Measurements from ENCODE around the gene CD44.

GRCh38 chr11:35169754-35170153, 30.8 kb downstream of the CD44 start:
- TF ChIP-seq, protein P1, sequence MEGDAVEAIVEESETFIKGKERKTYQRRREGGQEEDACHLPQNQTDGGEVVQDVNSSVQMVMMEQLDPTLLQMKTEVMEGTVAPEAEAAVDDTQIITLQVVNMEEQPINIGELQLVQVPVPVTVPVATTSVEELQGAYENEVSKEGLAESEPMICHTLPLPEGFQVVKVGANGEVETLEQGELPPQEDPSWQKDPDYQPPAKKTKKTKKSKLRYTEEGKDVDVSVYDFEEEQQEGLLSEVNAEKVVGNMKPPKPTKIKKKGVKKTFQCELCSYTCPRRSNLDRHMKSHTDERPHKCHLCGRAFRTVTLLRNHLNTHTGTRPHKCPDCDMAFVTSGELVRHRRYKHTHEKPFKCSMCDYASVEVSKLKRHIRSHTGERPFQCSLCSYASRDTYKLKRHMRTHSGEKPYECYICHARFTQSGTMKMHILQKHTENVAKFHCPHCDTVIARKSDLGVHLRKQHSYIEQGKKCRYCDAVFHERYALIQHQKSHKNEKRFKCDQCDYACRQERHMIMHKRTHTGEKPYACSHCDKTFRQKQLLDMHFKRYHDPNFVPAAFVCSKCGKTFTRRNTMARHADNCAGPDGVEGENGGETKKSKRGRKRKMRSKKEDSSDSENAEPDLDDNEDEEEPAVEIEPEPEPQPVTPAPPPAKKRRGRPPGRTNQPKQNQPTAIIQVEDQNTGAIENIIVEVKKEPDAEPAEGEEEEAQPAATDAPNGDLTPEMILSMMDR (IDR thresholded peaks at IDR 0.05; ENCODE audit: low read depth, low read length, missing input control), result no peak
- TF ChIP-seq GABPA (IDR thresholded peaks at IDR 0.05 in 1 of 2, conservative IDR thresholded peaks at IDR 0.05 in 1 of 2), result no peak
- no peak for TF ChIP-seq SP1 (IDR thresholded peaks at IDR 0.05)
- TF ChIP-seq, protein P2, sequence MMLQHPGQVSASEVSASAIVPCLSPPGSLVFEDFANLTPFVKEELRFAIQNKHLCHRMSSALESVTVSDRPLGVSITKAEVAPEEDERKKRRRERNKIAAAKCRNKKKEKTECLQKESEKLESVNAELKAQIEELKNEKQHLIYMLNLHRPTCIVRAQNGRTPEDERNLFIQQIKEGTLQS (IDR thresholded peaks at IDR 0.05), result no peak
- TF ChIP-seq, protein P3, sequence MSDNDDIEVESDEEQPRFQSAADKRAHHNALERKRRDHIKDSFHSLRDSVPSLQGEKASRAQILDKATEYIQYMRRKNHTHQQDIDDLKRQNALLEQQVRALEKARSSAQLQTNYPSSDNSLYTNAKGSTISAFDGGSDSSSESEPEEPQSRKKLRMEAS (IDR thresholded peaks at IDR 0.05), result no peak
- no peak for TF ChIP-seq REST (IDR thresholded peaks at IDR 0.05)
- no peak for TF ChIP-seq HNF4G (IDR thresholded peaks at IDR 0.05)
- no peak for TF ChIP-seq EGR1 (IDR thresholded peaks at IDR 0.05; ENCODE audit: low read depth in 2 of 2)
- TF ChIP-seq TAF1 (conservative IDR thresholded peaks at IDR 0.05), result no peak
- TF ChIP-seq JUND (IDR thresholded peaks at IDR 0.05), result no peak
- no peak for TF ChIP-seq FOXA1 (IDR thresholded peaks at IDR 0.05)
- no peak for TF ChIP-seq RAD21 (IDR thresholded peaks at IDR 0.05)
- no peak for TF ChIP-seq ZBTB33 (IDR thresholded peaks at IDR 0.05)
- TF ChIP-seq YY1 (IDR thresholded peaks at IDR 0.05), result no peak
